HG02642 (cell line): ENCODE results near the gene NDRG3.
"Not testable (repeated sequence)": the region's sequence is repeated elsewhere in the genome, so short reads cannot be mapped to it uniquely, and the experiment has no call there.

Experiments used
- ATAC-seq: cut with Tn5 transposase; IDR thresholded peaks from one replicate; pipeline ENCODE4 v1.9.1; 2021; ENCODE audit warnings: mild to moderate bottlenecking; ENCODE audit not compliant: unreplicated experiment, poor library complexity

The NDRG3 gene

DNA sequence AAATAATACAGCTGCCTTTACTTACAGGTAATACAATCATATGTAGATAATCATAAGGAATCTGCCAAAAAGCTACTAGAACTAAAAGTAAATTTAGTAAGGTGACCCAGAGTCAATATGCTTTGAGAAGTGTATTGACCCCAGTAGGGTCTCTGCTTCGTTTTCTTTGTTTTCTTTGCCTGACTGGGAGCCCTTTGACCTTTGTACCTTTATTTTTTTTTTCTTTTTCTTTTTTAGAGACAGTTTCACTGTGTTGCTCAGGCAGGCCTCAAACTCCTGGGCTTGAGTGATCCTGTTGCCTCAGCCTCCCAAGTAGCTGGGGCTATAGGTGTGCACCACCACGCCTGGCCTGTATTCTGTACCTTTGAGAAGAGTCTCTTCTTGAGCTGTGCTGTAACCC lies 122.4 kb downstream of the NDRG3 start:
- no peak for ATAC-seq

DNA sequence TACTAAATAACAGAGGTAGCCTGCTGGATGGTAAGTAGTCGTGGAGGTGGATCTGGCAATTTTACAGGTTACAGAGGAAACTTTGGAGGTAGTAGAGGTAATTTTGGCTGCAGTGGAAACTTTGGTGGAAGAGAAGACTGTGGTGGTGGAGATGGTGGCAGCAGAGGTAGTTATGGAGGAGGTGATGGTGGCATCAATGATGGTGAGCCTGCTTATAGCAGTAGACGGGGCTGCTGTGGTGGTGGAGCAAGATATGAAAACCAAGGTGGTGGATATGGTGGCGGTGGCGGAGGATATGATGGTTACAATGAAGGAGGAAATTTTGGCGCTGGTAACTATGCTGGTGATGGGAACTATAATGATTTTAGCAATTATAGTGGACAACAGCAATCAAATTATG lies 125.0 kb downstream of the NDRG3 start:
- no peak for ATAC-seq

GRCh38 chr20:36614781-36615557 lies 130.9 kb downstream of the NDRG3 start:
- no peak for ATAC-seq

DNA sequence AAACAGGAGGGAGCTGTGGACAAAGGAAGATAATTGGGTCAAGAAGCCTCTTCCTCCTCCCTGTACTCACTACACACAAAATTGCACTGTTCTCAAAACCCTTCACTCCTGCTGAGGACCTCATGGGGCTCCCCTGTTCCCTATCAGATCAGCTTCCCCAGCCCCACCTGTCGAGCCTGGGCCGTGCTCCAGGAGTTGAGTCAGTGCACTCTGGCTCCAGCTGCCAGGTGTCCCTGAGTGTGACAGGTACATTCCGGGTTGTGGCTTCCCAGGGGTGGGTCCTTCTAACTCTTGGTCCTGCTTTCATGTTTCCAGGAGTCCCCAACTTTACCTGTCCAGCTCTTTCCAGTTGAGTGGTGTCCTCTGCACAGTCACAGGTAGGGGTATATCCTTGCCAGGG lies 131.9 kb downstream of the NDRG3 start:
- ATAC-seq = no peak

- no peak for ATAC-seq
These were observed 134.3 kb downstream of the NDRG3 start for GRCh38 chr20:36611625-36612024.

DNA sequence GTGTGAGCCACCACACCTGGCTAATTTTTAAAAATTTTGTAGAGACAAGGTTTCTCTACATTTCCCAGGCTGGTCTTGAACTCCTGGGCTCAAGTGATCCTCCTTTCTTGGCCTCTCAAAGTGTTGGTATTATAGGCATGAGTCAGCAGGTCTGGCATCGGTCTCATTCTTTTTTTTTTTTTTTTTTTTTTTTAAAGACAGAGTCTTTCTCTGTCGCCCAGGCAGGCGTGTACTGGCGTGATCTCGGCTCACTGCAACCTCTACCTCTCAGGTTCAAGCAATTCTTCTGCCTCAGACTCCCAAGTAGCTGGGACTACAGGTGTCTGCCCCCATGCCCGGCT lies 137.5 kb downstream of the NDRG3 start:
- not testable (repeated sequence) for ATAC-seq

- no peak for ATAC-seq
These were observed 138.1 kb downstream of the NDRG3 start for GRCh38 chr20:36607586-36608387.

GRCh38 chr20:36606158-36607066 lies 139.5 kb downstream of the NDRG3 start:
- ATAC-seq = peak; percentile 17

- ATAC-seq = peak; percentile 89
These were observed 140.3 kb downstream of the NDRG3 start, which contains the start of gene RAB5IF for GRCh38 chr20:36605399-36606157. Gene RAB5IF, plus strand, starts transcription at chr20:36605779. Its CDS starts 173 bp downstream, at chr20:36605952.

DNA sequence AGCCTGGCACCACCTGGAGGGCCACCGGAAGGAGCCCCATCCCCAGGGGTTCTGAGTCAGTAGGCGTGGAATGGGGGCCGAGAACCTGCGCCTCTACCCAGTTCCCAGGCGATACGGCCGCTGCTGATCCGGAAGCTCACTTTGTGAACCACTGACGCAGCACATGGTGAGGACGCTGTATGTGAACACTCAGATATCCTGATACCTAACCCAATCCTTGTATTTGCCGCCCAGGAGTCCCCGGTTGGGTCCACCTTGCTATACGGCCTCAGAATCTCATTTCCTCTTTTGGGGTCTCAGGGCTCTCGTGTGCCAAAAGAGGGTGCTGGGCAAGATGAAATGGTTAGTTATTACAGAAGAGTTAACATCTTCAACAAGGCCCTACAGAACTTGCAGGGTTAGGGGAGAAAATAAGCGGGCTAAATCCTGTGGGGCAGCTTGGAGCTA lies 140.9 kb downstream of the NDRG3 start:
- ATAC-seq = peak; percentile 29
